ENCODE data around the gene ITGAX.
"Not testable (repeated sequence)": the region's sequence is repeated elsewhere in the genome, so short reads cannot be mapped to it uniquely, and the experiment has no call there.

GRCh38 chr16:31338166-31338685, 16.8 kb upstream of the ITGAX start:
- TF ChIP-seq EZH2phosphoT487 (IDR thresholded peaks at IDR 0.05; ENCODE audit: borderline replicate concordance, low read depth, low read length); CTCF (conservative IDR thresholded peaks at IDR 0.05; ENCODE audit: low read length): not testable (repeated sequence)
